Measurements from ENCODE around the gene ARHGEF28. TPM values are rescaled to one million over a fixed set of nuclear protein-coding genes. Genes with fewer than 3 reads are reported as not detected.
A peak's percentile ranks its signal among the peaks of the same experiment; 100 is the strongest.

ARHGEF28 gene
- total RNA-seq, 1 experiment from 2014 or later = 1.7 TPM

DNA sequence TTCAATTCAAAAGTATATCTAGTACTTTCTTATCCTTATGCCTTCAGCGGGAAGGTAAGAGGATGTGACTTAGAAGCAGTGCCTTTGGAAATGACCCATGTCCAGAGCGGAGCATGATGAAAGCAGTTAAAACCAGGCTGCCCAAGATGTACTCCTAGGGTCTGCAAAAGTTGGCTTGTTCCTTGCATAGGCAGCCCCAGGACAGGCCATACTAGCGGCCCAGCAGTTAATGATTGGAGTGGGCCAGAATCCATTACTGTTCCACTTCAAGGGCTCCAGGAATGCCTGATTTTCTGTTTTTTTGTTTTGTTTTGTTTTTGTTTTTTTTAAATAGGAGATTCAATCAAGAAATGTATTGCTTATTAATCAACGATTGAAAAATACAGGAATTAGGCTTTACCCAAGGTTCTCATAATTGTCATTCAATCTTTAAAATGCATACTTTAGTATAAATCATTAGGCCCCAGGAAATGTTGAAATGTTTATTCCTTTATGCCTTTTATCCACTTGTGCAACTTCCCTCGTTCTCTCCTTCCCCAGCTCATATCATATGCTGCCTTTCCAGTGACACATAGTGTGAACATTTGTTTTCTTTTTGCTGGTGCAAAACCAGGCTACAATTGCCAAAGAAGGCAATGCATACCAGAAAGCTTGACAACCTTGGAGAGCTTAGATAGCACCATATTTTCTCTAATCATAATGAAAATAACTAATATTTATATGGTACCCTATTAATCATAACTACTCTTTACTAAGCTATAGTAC is 190.8 kb downstream of the ARHGEF28 start:
- no peak for DNase-seq (ENCODE audit: low spot score)

DNA sequence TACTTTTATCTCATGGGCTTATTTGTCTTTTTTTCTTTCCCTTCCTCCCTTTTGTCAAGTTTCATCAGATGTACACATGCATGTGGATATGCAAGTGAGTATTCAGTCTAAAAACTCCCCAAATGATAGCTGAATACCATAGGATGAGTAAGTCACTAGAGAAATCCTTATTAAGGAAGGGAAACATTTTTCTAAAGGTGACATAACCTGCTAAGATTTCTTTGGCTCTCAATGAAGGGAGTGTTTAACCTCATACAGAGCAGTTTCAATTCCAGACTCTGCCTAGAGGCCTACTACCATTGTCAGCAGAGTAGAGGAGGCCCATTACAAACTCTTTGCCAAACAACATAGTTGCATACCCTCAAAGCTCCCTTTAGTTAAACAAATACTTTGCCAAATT is 192.4 kb downstream of the ARHGEF28 start:
- no peak for DNase-seq (ENCODE audit: low spot score)

DNA sequence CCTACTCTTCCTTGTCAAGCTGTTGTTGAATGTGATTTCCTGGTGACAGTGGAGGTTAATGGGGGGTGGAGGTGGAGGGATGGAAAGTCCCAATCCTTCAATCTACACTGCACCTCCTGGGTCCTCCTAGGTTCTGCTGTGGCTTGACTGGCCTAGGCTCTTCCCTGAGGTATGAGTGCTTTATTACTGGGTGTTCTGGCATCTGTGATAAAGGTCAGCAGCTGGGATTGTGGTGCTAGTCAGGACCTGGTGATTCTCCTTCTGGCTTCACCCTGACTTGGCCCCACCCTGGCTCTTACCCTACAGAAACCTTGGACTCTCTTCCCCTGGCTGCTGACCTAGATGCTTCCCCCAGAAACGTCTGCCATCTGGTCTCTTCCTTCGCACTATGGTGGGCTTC is 194.3 kb downstream of the ARHGEF28 start:
- DNase-seq (ENCODE audit: low spot score) = no peak

- DNase-seq (ENCODE audit: low spot score) = no peak
Observed at GRCh38 chr5:73821003-73821402, 195.0 kb downstream of the ARHGEF28 start.

- no peak for DNase-seq (ENCODE audit: low spot score)
Observed at GRCh38 chr5:73822278-73822988, 196.4 kb downstream of the ARHGEF28 start.

DNA sequence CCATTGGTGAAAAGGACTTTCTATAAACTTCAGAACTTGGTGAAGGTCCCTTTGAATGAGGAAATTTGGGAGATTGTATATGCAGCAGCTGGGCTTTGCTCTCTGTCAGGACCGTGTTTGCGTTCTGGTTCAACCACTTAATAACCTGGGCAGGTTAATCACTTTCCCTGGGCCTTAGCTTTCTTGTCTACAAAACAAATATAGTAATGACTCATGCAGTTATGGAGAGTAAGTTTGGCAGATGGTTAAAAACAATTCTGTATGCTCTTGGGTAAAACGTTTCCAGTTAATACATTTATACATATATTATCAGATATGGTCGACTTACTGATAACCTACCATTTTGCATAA is 197.0 kb downstream of the ARHGEF28 start:
- DNase-seq (ENCODE audit: low spot score) = no peak

DNA sequence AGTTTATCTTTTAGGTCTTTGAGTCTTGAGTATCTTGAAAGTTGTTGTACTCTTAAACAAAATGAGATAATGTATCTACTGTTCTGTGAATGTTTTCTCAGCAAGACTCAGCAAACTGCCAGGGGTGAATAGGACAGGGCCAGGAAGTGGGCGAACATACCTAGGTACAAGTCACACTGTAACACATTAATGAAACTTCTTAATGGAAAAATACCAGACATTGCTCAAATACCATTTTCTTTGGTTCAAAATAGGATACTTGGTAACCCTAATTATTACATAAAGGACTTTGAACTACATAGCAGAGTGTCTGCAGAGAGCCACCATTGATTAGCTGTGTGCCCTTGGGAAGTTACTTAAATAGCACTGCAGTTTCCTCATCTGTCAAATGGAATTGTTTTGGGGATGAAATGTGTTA is 197.5 kb downstream of the ARHGEF28 start:
- no peak for DNase-seq (ENCODE audit: low spot score)

DNA sequence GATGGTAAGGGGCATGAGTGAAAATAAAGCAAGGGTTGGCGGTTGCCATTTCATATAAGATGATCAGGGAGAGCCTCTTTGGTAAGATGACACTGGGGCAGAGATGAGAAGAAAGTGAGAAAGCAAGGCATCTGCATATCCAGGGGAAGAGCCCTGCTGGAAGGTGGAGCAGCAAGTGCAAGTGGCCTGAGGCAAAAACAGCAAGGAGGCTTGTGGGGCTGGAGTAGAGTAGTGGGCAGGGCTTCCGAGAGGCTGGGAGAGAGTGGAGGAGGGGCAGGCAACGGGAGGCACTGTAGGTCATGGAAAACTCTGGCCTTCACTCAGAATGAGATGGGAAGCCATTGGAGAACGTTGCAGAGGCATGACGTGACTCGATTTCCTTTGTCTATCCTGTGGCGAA is 199.2 kb downstream of the ARHGEF28 start:
- DNase-seq (ENCODE audit: low spot score) = no peak

DNA sequence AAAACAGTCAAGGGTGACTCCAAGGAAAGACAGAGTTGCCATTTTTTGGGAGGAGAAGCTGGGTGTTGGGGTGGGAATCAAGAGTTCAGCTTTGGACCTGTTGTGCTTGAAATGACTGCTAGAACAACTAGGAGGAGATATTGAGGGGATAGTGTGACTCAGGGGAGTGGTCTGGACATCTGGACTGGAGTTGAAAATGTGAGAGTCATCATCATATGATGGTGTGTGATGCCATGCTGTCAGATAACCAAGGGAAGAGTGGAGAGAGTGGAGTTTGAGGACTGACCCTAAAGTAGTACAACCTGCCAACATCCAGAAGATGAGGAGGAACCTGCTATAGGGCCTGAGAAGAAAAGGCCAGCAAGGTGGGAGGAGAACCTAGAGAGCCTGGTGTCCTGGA is 199.7 kb downstream of the ARHGEF28 start:
- no peak for DNase-seq (ENCODE audit: low spot score)

- peak; percentile 12 for DNase-seq (ENCODE audit: low spot score)
Observed at GRCh38 chr5:73826301-73827105, 200.5 kb downstream of the ARHGEF28 start.

DNA sequence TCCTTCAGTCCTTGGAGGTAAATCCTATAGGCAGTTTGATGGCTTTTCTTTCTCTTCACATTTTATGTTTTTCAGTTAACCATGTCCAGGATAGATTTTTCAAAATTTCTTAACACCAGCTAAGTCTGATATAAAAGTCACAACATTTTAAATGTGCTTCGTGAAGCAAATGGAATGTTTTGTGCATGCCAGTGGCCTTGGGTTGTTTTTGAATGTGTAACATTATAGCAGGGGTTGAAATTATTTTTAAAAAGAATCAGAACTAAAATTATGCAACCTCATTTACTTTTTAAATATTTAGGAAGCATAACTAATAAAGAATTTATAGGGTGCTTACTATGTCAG is 201.1 kb downstream of the ARHGEF28 start:
- DNase-seq (ENCODE audit: low spot score) = no peak

DNA sequence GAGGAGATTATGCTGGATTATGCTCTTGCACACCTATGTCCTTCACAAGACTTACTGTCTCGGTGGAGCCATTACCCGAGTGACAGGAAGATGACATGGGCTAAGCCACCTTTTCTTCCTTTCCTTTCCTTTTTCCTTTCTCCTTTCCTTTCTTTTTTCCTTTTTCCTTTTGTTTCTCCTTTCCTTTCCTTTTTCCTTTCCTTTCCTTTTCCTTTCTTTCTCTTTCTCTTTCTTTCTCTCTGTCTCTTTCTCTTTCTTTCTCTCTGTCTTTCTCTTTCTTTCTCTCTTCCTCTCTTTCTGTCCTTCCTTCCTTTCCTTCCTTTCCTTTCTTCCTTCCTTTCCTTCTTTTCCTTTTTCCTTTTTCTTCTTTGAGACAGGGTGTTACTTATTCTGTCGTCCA is 202.5 kb downstream of the ARHGEF28 start:
- DNase-seq (ENCODE audit: low spot score) = no peak

GRCh38 chr5:73830646-73831045 is 204.7 kb downstream of the ARHGEF28 start:
- DNase-seq (ENCODE audit: low spot score) = no peak

GRCh38 chr5:73831066-73831465 is 205.1 kb downstream of the ARHGEF28 start:
- no peak for DNase-seq (ENCODE audit: low spot score)

DNA sequence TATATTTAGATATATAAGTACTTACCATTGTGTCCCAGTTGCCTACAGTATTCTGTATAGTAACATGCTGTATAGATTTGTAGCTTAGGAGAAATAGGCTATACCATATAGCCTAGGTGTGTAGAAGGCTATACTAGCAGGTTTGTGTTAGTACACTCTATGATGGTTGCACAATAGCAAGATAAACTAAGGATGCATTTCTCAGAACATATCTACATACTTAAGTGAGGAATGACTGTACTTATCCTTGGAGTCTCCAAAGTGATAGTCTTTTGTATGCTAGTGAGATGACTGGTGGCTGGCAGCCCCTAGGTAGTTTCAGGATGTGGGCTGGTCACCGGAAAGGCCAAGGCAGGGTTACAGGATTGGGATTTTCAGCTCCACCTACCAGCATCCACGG is 208.7 kb downstream of the ARHGEF28 start:
- no peak for DNase-seq (ENCODE audit: low spot score)

- DNase-seq (ENCODE audit: low spot score) = no peak
Observed at GRCh38 chr5:73835726-73836125, 209.7 kb downstream of the ARHGEF28 start.

DNA sequence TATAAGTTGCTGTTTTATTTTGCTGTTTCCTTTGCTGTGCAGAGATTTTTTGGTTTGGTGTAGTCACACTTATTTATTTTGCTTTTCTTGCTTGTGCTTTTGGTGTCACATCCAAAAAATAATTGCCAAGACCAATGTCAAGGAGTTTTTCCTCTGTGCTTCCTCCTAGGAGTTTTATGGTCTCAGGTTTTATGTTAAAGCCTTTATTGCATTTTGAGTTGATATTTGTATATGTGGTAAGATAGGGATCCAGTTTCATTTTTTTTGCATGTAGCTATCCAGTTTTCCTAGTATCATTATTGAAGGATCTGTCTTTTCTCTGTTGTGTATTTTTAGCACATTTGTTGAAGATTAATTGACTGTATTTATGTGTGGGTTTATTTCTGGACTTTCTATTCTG is 210.6 kb downstream of the ARHGEF28 start:
- DNase-seq (ENCODE audit: low spot score) = no peak

GRCh38 chr5:73838901-73839300 is 212.9 kb downstream of the ARHGEF28 start:
- DNase-seq (ENCODE audit: low spot score) = no peak

DNA sequence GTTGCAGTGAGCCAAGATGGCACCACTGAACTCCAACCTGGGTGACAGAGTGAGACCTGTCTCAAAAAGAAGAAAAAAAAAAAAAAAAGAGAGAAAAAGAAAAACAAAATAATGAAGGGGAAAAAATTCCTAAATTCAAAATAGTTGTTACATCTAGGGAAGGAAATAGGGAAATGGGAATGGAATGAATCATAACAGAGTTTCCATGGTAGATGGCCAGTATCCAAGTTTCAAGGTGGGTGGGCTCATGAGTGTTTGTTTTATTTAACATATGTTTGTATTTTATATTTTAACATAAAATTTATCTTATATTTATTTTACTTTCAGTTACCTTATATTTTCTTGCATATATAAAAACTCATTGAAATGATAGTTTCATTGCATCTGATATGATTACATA is 215.6 kb downstream of the ARHGEF28 start:
- DNase-seq (ENCODE audit: low spot score) = no peak

GRCh38 chr5:73844165-73844564 is 218.2 kb downstream of the ARHGEF28 start:
- DNase-seq (ENCODE audit: low spot score) = no peak

GRCh38 chr5:73851471-73852181 is 225.6 kb downstream of the ARHGEF28 start:
- DNase-seq (ENCODE audit: low spot score) = no peak

GRCh38 chr5:73853091-73853490 is 227.1 kb downstream of the ARHGEF28 start:
- peak; percentile 18 for DNase-seq (ENCODE audit: low spot score)
